HG03460 (cell line): ENCODE results near the gene SLC12A4.
"Not testable (repeated sequence)": the region's sequence is repeated elsewhere in the genome, so short reads cannot be mapped to it uniquely, and the experiment has no call there.

Source experiments
- ATAC-seq: cut with Tn5 transposase; IDR thresholded peaks from one replicate; pipeline ENCODE4 v1.9.1; 2021; ENCODE audit not compliant: unreplicated experiment

SLC12A4 gene

GRCh38 chr16:67928561-67929364 is 39.7 kb downstream of the SLC12A4 start:
- ATAC-seq: no peak

- no peak for ATAC-seq
These were observed 40.3 kb downstream of the SLC12A4 start for GRCh38 chr16:67928147-67928546.

GRCh38 chr16:67927131-67927941 is 41.1 kb downstream of the SLC12A4 start:
- no peak for ATAC-seq

- no peak for ATAC-seq
These were observed 42.2 kb downstream of the SLC12A4 start for GRCh38 chr16:67926181-67926750.

GRCh38 chr16:67924140-67924906 is 44.1 kb downstream of the SLC12A4 start:
- ATAC-seq: no peak

- no peak for ATAC-seq
These were observed 44.9 kb downstream of the SLC12A4 start for GRCh38 chr16:67923414-67924116.

- no peak for ATAC-seq
These were observed 45.7 kb downstream of the SLC12A4 start for GRCh38 chr16:67922740-67923139.

- no peak for ATAC-seq
These were observed 46.2 kb downstream of the SLC12A4 start for GRCh38 chr16:67922221-67922620.

GRCh38 chr16:67919622-67920221 is 48.7 kb downstream of the SLC12A4 start:
- no peak for ATAC-seq

- no peak for ATAC-seq
These were observed 50.6 kb downstream of the SLC12A4 start for GRCh38 chr16:67917852-67918236.

- no peak for ATAC-seq
These were observed 51.1 kb downstream of the SLC12A4 start for GRCh38 chr16:67917140-67917851.

GRCh38 chr16:67915831-67916723 is 52.4 kb downstream of the SLC12A4 start:
- no peak for ATAC-seq

GRCh38 chr16:67915496-67915769 is 53.0 kb downstream of the SLC12A4 start:
- ATAC-seq: not testable (repeated sequence)

- no peak for ATAC-seq
These were observed 53.5 kb downstream of the SLC12A4 start for GRCh38 chr16:67914758-67915495.

- ATAC-seq: no peak
These were observed 58.3 kb downstream of the SLC12A4 start for GRCh38 chr16:67910158-67910557.

- no peak for ATAC-seq
These were observed 59.2 kb downstream of the SLC12A4 start for GRCh38 chr16:67909056-67909742.

GRCh38 chr16:67907397-67908180 is 60.8 kb downstream of the SLC12A4 start:
- no peak for ATAC-seq
